NAMALWA (cell line): ENCODE data around the gene TDRD7.

Experiments
- DNase-seq: peaks from one replicate; pipeline ENCODE4 v3.0.0-alpha.2; 2015; ENCODE audit warnings: low spot score

TDRD7 gene

GRCh38 chr9:97506787-97507186, 94.9 kb downstream of the TDRD7 start:
- no peak for DNase-seq

DNA sequence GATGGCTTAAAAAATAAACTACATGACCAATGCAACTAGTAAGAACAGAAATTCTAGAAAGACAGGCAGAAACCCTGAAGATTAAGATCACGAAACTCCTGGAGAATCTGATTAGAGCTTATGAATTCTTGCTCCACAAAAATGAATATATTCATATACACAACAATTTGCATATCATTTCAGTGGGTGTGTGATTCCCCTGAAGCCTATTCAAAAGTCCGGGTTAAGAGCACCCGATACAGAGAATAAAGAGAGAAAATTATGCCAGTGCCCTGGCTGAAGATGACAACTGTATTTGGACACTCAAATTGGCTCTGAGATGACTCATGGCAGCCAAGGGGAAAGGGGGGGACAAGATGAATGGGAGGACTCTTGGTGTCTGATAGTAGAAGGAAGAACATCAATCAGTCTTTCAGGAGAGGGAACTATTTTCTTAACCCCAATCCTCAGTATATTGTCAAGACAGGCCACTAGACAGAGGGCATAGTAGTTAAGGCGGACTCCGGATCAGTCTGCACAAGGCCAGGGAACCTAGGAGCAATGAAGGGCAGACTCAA, 95.6 kb downstream of the TDRD7 start:
- no peak for DNase-seq

GRCh38 chr9:97508852-97509251, 97.0 kb downstream of the TDRD7 start:
- no peak for DNase-seq

DNA sequence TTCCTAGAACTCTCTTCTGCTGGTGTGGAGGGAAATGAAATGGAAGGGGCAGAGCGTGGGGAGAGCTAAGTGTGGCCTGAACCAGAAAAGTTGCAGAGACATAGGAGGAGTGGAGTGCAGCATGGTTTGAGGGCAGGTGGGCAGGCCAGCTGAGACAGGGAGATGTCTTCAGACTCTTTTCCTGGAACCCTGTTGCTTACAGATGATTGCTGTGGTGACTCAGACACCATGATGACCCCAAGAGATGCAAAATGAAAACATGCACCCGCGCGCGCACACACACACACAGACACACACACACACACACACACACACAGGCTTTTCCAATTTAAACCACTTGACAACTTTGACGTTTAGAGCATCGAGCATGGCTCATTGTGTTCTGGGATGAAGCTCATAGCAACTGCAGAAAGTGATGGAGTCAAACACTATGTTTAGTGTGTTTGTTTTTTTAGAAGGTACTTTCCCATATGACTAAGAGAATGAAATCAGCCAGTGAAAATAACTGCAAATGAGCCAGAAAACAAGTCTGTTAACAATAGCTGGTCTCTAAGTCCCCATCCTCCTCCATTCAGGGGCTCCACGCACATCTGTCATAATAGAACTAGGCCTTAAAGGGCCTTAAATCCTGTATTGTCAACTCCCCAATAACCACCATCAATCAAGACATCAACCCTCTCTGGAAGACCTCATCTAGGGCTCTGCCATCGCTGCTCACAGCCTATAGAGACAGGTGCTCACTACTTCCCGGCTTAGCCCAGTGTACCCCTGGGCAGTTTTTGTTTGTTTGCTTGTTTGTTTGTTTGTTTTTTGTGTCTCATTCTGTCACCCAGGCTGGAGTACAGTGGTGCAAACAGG, 99.1 kb downstream of the TDRD7 start:
- no peak for DNase-seq

GRCh38 chr9:97511655-97512427, 99.9 kb downstream of the TDRD7 start:
- DNase-seq = no peak

- no peak for DNase-seq
These were observed 101.2 kb downstream of the TDRD7 start for GRCh38 chr9:97512966-97513560.

DNA sequence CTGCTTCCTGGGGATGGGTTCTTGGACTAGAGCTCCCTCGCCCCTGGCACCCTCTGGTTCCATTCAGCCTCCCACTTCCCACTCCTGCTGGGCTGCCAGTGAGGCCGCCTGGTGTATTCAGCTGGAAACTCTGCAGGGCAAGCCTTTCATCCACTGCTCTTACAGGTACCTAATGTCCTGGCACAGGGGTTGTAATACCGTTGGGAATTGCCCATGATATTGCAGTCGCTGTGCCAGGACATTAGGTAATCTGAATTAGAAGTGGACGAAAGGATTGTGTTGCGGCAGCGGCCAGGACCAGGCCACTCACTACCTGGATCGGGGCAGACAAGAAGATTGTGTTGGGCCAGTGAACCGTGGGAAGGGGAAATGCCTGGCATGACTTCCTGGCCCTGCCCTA, 102.6 kb downstream of the TDRD7 start:
- no peak for DNase-seq

DNA sequence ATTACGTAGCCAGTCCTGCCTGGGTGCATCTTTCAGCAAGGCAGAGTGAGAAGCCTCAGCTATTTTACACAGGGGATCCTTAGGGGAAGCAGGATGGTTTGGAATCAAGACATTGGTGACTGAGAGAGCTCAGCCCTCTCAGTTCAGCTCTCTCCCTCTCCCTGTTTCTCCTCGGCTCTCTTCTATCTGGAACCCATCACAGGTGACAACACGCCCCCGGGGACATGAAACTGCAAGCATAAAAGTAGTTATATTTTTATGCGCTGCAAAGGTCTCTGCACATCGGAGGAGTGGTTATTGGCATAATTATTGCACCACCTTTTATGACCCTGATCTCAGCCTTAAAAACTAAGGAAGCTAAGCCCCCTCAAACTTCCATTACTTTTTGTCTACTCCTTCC, 103.8 kb downstream of the TDRD7 start:
- DNase-seq = no peak

DNA sequence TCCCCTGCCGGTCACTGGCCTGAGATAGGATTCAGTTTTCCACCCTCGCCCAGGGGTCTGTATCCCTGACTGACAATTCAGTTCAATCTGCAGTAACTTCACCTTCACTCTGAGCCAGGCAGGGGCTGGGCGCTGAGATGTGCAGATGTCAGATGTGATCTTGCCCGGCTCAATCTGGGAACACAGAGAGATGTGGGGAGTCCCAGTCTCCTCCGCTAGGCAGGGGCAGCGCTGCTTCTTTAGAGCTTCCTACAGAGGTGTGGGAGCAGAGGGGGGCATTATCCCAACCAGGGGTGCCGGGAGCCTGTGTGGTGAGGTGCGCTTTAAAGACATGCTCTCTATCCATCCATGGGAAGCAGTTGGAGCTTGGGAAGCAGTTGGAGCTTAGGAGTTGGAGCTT, 104.2 kb downstream of the TDRD7 start:
- no peak for DNase-seq

GRCh38 chr9:97517331-97518089, 105.6 kb downstream of the TDRD7 start:
- DNase-seq = no peak

DNA sequence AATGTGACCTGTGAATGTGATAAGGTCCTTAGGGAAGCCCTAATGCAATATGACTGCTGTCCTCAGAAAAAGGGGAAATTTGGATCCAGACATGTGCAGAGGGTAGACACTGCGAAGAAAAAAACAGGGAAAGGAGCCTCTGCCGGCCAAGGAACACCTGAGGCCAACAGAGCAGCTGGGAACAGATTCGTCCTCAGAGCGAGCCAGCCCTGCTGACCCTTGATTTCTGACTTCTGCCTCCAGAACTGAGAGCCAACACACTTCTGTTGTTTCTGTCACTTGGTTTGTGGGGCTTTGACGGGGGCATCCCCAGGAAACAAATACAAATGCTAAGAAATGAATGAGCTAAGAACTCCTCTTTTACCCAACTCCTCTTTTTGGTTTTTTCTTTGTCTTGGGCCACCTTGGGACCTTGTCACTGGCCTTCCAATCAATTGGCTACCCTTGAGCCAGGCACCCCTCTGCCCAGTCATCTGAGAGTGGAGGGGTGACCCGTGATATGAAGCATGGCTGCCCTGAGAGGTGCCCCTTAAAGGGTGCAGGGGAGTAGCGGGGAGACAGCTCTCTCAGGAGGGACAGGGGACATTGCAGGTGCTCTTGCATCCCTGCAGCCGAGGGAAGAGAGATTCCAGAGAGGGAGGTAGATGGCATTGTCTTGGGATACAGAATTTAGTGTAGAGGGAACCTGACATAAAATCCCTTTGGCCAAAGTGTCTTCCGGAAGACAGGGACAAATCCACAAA, 106.4 kb downstream of the TDRD7 start:
- DNase-seq = no peak

DNA sequence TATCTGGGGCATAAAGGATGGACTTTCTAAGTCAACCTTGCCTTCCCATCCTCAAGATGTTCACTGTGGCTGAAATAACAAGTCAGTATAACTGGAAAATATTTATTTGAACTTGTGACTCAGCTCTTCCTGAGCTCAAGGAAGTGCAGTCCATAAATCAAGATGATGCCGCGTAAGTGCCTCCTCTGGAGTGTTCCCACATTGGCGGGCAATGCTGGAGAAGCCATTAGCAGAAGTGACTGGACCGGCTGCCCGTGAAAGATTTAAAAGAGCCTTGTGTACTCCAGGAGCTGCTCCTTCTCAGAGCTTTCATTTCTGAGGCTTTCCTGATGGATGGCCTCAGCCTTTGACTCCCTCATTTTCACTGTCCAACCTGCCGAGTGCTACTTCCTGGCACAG, 107.0 kb downstream of the TDRD7 start:
- DNase-seq = no peak

GRCh38 chr9:97519441-97519970, 107.6 kb downstream of the TDRD7 start:
- DNase-seq = no peak

DNA sequence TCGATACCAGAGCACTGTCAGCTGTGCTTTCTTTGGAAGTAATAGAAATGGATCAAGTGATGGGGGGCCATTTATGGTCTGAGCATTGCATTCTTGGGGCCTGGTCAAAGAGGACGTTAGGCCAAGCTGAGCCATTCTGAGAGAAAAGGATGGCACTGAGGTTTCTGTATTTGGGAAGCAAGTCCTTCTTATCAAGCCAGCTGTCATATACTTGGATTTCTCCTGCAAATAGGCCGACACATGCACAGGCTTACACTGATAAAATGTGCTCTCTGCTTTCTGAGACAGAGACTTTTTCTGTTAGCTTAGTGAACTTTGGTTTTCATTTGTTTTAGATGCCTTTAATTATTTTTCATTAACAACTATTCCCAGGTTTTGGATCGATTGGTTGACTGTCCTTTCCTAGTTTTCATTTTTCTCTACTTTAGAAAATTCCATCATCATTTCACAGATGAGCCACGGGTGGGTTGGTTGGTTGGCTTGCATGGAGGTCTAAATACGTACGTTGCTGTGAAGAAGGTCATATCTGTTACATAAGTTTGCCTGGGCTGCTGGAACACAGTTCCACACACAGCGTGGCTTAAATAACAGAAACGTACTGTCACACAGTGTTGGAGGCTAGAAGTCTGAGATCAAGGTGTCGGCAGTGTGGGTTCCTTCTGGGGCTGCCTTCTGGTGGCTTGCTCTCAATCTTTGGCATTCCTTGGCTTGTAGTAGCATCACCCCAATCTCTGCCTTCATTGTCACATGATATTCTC, 109.9 kb downstream of the TDRD7 start:
- no peak for DNase-seq

DNA sequence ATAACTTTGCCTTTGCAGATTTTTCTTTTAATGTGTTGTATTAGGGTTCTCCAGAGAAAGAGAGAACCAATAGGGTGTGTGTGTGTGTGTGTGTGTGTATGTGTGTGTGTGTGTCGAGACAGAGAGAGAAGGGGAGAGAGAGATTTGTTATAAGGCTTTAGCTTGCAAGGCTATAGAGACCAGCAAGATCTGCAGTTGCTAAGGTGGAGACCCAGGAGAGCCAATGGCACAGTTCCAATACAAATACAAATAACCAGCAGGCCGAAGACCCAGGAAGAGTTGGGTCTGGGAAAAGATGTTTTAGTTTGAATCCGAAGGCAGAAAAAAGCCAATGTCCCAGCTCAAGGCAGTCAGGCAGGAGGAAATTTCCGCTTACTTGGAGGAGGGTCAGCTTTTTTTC, 112.5 kb downstream of the TDRD7 start:
- DNase-seq = no peak

DNA sequence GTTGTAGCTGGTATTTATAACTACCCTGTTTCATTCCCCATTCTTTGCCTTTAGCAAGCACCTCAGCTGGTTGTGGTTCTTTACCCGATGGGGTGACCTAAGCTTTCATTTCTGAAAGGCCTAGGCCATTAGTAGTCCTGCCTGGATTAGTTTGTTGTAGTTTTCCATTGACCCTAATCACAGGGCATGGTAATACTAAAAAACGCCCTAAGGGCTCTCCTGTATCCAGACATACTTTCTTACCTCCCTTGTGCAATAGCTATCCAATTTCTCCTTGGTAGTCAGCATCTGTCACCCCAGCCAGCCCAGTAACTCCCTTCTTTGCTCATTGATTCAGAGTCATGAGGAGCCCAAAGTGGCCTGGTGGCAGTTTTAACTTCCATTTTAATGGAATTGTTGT, 113.6 kb downstream of the TDRD7 start:
- DNase-seq = no peak

- no peak for DNase-seq
These were observed 115.1 kb downstream of the TDRD7 start for GRCh38 chr9:97526895-97527575.

DNA sequence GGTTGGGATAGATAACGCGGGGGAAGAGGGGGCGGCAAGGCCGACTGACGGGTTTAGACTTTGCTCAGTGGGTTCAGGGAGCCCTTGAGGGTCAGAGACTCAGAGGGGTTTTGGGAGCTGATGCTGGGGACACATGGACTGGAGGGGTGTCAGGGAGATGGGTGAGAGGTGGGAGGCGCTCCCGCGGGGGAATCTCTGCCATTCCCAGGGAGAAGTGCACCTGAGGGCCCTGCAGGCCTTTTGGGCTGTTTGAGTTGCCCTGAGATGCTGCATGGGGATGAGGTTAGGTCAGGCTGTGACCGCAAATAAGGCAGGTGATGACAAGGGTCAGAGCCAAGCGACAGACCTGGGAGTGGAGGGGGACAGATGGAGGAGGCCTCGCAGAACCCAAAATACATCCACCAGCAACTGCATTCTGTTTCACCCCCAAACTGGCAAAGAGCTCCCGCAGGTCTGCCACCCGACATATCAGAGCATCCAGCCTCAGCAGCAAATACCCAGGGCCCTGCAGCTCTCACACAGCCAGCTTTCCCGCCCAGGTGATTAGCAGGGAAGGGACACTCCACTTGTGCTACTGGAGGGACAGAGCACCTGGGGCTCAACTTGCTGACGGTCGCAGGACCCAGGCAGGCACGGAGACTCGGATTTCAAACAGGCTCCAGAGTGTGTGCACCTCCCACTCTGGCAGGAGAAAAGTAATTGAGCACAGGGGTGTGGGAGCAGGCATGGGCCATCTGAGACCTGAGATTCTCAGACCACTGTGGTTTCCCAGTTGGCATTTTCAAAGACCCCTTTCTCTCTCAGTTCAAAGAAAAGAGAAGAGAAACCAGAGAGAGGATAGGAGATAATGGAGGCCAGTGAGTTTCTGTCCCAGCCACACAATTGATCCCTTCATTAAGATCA, 116.0 kb downstream of the TDRD7 start:
- no peak for DNase-seq
